Nephron (organoid): ENCODE data around the gene GABRG3.

ENCODE experiments used
- H3K27ac Mint-ChIP-seq, 3 experiments: 2 replicates each; pipeline ENCODE4 v1.8.0; 2020; ENCODE audit warnings: mixed read lengths in 3 of 3, mild to moderate bottlenecking in 2 of 3, moderate library complexity in 1 of 3
- H3K27me3 Mint-ChIP-seq: 2 replicates; pipeline ENCODE4 v1.8.0; 2021; ENCODE audit warnings: low read depth, mild to moderate bottlenecking, moderate library complexity, mixed read lengths
- H3K36me3 Mint-ChIP-seq: 2 replicates; pipeline ENCODE4 v1.8.0; 2020; ENCODE audit warnings: low read depth, mixed read lengths
- H3K4me1 Mint-ChIP-seq: 2 replicates; pipeline ENCODE4 v1.8.0; 2020; ENCODE audit warnings: mixed read lengths
- H3K4me3 Mint-ChIP-seq, 3 experiments: 2 replicates each; pipeline ENCODE4 v1.8.0; 2020; ENCODE audit warnings: mild to moderate bottlenecking in 3 of 3, mixed read lengths in 3 of 3, moderate library complexity in 2 of 3
- H3K9me3 Mint-ChIP-seq: 2 replicates; pipeline ENCODE4 v1.8.0; 2020; ENCODE audit warnings: mixed read lengths
- TF ChIP-seq, protein P1 (sequence below), 3 experiments: fragments of 200-600 bp; sonication (generic); IDR thresholded peaks; one replicate each; pipeline ENCODE4 v1.5.0; 2021; ENCODE audit warnings: antibody characterized with exemption in 3 of 3; ENCODE audit not compliant: unreplicated experiment in 3 of 3

Gene GABRG3

GRCh38 chr15:26935322-26935721 is 35.7 kb upstream of the GABRG3 start:
- TF ChIP-seq, protein P1, sequence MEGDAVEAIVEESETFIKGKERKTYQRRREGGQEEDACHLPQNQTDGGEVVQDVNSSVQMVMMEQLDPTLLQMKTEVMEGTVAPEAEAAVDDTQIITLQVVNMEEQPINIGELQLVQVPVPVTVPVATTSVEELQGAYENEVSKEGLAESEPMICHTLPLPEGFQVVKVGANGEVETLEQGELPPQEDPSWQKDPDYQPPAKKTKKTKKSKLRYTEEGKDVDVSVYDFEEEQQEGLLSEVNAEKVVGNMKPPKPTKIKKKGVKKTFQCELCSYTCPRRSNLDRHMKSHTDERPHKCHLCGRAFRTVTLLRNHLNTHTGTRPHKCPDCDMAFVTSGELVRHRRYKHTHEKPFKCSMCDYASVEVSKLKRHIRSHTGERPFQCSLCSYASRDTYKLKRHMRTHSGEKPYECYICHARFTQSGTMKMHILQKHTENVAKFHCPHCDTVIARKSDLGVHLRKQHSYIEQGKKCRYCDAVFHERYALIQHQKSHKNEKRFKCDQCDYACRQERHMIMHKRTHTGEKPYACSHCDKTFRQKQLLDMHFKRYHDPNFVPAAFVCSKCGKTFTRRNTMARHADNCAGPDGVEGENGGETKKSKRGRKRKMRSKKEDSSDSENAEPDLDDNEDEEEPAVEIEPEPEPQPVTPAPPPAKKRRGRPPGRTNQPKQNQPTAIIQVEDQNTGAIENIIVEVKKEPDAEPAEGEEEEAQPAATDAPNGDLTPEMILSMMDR (IDR thresholded peaks at IDR 0.05; ENCODE audit: unreplicated experiment in 3 of 3), result no peak

DNA sequence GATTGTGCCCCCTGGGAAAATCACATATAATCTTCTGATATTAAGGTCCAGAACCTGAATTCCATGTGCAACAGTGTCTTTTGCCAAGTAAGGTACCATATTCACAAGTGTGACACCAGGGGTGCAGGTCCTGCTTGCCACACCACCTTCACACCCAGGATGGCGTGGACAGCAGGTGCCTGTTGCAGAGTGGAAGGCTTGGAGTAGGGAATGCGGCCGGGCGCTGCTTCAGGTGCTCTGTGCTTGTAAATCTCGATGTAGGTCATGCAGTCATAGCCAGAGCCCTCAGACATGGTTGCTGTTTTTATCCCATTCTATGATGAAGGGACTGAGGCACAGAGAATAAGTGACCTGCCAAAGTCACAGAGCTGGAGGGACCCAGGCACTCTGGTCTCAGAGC is 34.5 kb upstream of the GABRG3 start:
- Mint-ChIP-seq H3K27ac (no peak overlapping the region), H3K4me3 (no peak overlapping the region), H3K4me1 (no peaks in the 10 kb centered on the region), H3K36me3 (no peaks in the 10 kb centered on the region), H3K9me3 (peaks cover 4% of the 10 kb centered on the region), H3K27me3 (peaks cover 34% of the 10 kb centered on the region)
- TF ChIP-seq, protein P1 (IDR thresholded peaks at IDR 0.05; ENCODE audit: unreplicated experiment in 3 of 3), result no peak

More at GRCh38 chr15:26935322-26935721, 35.7 kb upstream of the GABRG3 start:
- Mint-ChIP-seq H3K36me3 (no peaks in the 10 kb centered on the region), H3K27ac (no peak overlapping the region), H3K4me1 (no peaks in the 10 kb centered on the region), H3K4me3 (no peak overlapping the region), H3K27me3 (peaks cover 39% of the 10 kb centered on the region), H3K9me3 (peaks cover 5% of the 10 kb centered on the region)

- Mint-ChIP-seq H3K36me3 (no peaks in the 10 kb centered on the region), H3K27me3 (peaks cover 34% of the 10 kb centered on the region), H3K4me1 (no peaks in the 10 kb centered on the region), H3K4me3 (no peak overlapping the region), H3K9me3 (no peaks in the 10 kb centered on the region), H3K27ac (no peak overlapping the region)
- TF ChIP-seq, protein P1 (IDR thresholded peaks at IDR 0.05; ENCODE audit: unreplicated experiment in 3 of 3), result no peak
Observed at GRCh38 chr15:26937134-26937533, 33.8 kb upstream of the GABRG3 start.

DNA sequence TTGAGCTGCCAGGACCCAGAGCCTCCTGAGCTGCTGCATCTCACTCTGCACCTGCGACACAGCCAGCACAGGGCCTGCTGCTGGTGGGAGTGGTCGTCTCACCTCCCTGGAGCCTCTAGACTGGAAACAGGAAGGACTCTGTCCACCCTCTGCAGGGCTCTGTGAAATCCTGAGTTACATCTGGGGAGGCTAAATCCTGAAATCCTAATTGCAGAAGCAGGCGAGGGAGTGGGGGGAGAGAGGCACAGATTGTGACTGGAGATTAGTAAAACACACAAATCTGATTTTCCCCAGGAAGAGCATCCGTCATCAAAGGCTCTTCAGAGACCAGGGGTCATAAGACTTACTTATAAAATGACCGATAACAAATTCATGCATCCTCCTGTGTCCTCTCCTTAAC is 31.6 kb upstream of the GABRG3 start:
- TF ChIP-seq, protein P1 (IDR thresholded peaks at IDR 0.05; ENCODE audit: unreplicated experiment in 3 of 3), result no peak
- H3K9me3 Mint-ChIP-seq, result no peaks in the 10 kb centered on the region
- H3K27ac Mint-ChIP-seq, result peak overlapping the region in 1 of 3 experiments; percentile 17
- H3K4me1 Mint-ChIP-seq, result peaks cover 18% of the 10 kb centered on the region
- no peaks in the 10 kb centered on the region for H3K36me3 Mint-ChIP-seq
- peaks cover 30% of the 10 kb centered on the region for H3K27me3 Mint-ChIP-seq
- H3K4me3 Mint-ChIP-seq, result no peak overlapping the region

GRCh38 chr15:26941489-26941888 is 29.5 kb upstream of the GABRG3 start:
- H3K27ac Mint-ChIP-seq, result no peak overlapping the region
- peaks cover 19% of the 10 kb centered on the region for H3K27me3 Mint-ChIP-seq
- H3K36me3 Mint-ChIP-seq, result no peaks in the 10 kb centered on the region
- TF ChIP-seq, protein P1 (IDR thresholded peaks at IDR 0.05; ENCODE audit: unreplicated experiment in 3 of 3), result no peak
- no peak overlapping the region for H3K4me3 Mint-ChIP-seq
- H3K9me3 Mint-ChIP-seq, result no peaks in the 10 kb centered on the region
- peaks cover 37% of the 10 kb centered on the region for H3K4me1 Mint-ChIP-seq

GRCh38 chr15:26943866-26944265 is 27.1 kb upstream of the GABRG3 start:
- H3K36me3 Mint-ChIP-seq, result no peaks in the 10 kb centered on the region
- peaks cover 37% of the 10 kb centered on the region for H3K4me1 Mint-ChIP-seq
- no peaks in the 10 kb centered on the region for H3K9me3 Mint-ChIP-seq
- H3K4me3 Mint-ChIP-seq, result peak overlapping the region in 1 of 3 experiments; percentile 14
- H3K27ac Mint-ChIP-seq, result peak overlapping the region; percentile 82 to 87 (median 85)
- TF ChIP-seq, protein P1 (IDR thresholded peaks at IDR 0.05; ENCODE audit: unreplicated experiment in 3 of 3), result no peak
- H3K27me3 Mint-ChIP-seq, result peaks cover 23% of the 10 kb centered on the region
